OCI-LY7 (cell line): Measurements from ENCODE around the gene COL4A4. TPM values are rescaled to one million over a fixed set of nuclear protein-coding genes. Genes with fewer than 3 reads are reported as not detected.

ENCODE experiments used
- BruUV-seq: library from RNA; stranded (reverse); fragments of 400-500 nt; replicated peaks from 2 replicates; lab custom pipeline; 2021; lab: Mats Ljungman, UMichigan
- CTCF ChIA-PET: fragments of 300-600 bp; sonication (Branson Sonifier 250); formaldehyde crosslinking; loops from one replicate; lab custom pipeline; 2022; ENCODE audit warnings: antibody characterized with exemption; ENCODE audit not compliant: unreplicated experiment; lab: Charles Lee
- POLR2A ChIA-PET: fragments of 300-600 bp; sonication (Branson Sonifier 250); formaldehyde crosslinking; loops from one replicate; lab custom pipeline; 2022; ENCODE audit warnings: antibody characterized with exemption; lab: Charles Lee
- DNase-seq: peaks from one replicate; pipeline ENCODE4 v3.0.0-alpha.2; 2015; ENCODE audit warnings: low spot score
- H2AFZ ChIP-seq: fragments of 200-600 bp; sonication (generic), shearing (Covaris generic); 2 replicates; pipeline ENCODE4 v1.6.1; 2014; ENCODE audit warnings: mild to moderate bottlenecking, antibody characterized with exemption, low read length, moderate library complexity
- H3K27ac ChIP-seq: fragments of 200-600 bp; sonication (generic); 2 replicates; pipeline ENCODE4 v1.5.1; 2014; ENCODE audit warnings: mixed run types, low read depth, mild to moderate bottlenecking, moderate library complexity, low read length, inconsistent platforms; ENCODE audit not compliant: poor library complexity, severe bottlenecking
- H3K36me3 ChIP-seq: fragments of 200-600 bp; sonication (generic); 2 replicates; pipeline ENCODE4 v1.6.1; 2014; ENCODE audit warnings: mild to moderate bottlenecking, antibody characterized with exemption, low read length, moderate library complexity, mixed read lengths; ENCODE audit not compliant: insufficient read depth
- H3K4me1 ChIP-seq: fragments of 200-600 bp; sonication (generic); 2 replicates; pipeline ENCODE4 v1.5.1; 2014; ENCODE audit warnings: mild to moderate bottlenecking, low read length; ENCODE audit not compliant: insufficient read depth, poor library complexity, severe bottlenecking
- H3K4me2 ChIP-seq: fragments of 200-600 bp; sonication (generic); 2 replicates; pipeline ENCODE4 v1.6.1; 2014; ENCODE audit warnings: mild to moderate bottlenecking, low read length
- H3K4me3 ChIP-seq: fragments of 200-600 bp; sonication (generic); 2 replicates; pipeline ENCODE4 v1.5.1; 2014; ENCODE audit warnings: mild to moderate bottlenecking, low read depth, low read length; ENCODE audit not compliant: poor library complexity, severe bottlenecking
- H3K79me2 ChIP-seq: fragments of 200-600 bp; sonication (generic); 2 replicates; pipeline ENCODE4 v1.6.1; 2016; ENCODE audit warnings: low read depth, mild to moderate bottlenecking, low read length, moderate library complexity, mixed read lengths; ENCODE audit not compliant: insufficient read depth
- H3K9me2 ChIP-seq: fragments of 200-600 bp; sonication (generic); 2 replicates; pipeline ENCODE4 v1.6.1; 2016; ENCODE audit warnings: mild to moderate bottlenecking, low read length, mixed read lengths; ENCODE audit not compliant: insufficient read depth
- H3K9me3 ChIP-seq: fragments of 200-600 bp; sonication (generic); 2 replicates; pipeline ENCODE4 v1.6.1; 2014; ENCODE audit warnings: mild to moderate bottlenecking, mixed run types, low read length, mixed read lengths
- H4K20me1 ChIP-seq: fragments of 200-600 bp; sonication (generic); 2 replicates; pipeline ENCODE4 v1.6.1; 2014; ENCODE audit warnings: mild to moderate bottlenecking, antibody characterized with exemption, low read length, moderate library complexity, mixed read lengths; ENCODE audit not compliant: insufficient read depth
- CTCF ChIP-seq: fragments of 200-600 bp; sonication (generic); conservative IDR thresholded peaks from 2 replicates; pipeline ENCODE4 v1.5.1; 2014; ENCODE audit warnings: mild to moderate bottlenecking, antibody characterized with exemption, low read length, moderate library complexity, mixed read lengths
- EZH2phosphoT487 ChIP-seq: fragments of 200-600 bp; sonication (generic); IDR thresholded peaks from 2 replicates; pipeline ENCODE4 v1.6.1; 2018; ENCODE audit warnings: low read depth, borderline replicate concordance, mild to moderate bottlenecking, mixed run types, antibody characterized with exemption, low read length, moderate library complexity, mixed read lengths
- intact Hi-C: fragments of 100-400 bp; cut with micrococcal nuclease; formaldehyde crosslinking; loops from one replicate; pipeline ENCODE4 v1.10.0; 2022; ENCODE audit not compliant: unreplicated experiment
- total RNA-seq, 2 experiments: library from RNA; depleted of rRNA in 1 of 2; stranded (reverse); fragments of >200 nt in 1 of 2; shearing (Covaris generic) in 1 of 2; gene quantifications; 2 replicates each; pipeline ENCODE4 v1.2.3, GENCODE V29; 2014 to 2022

COL4A4 gene
- total RNA-seq, 2 experiments from 2014 or later = 0.16 to 7.0 TPM

GRCh38 chr2:227201771-227202170 lies 37.8 kb upstream of the COL4A4 start:
- Histone ChIP-seq H3K27ac (no peak overlapping the region), H3K4me1 (no peaks in the 10 kb centered on the region), H3K4me2 (no peak overlapping the region), H3K36me3 (no peaks in the 10 kb centered on the region), H4K20me1 (no peaks in the 10 kb centered on the region), H3K9me2 (no peaks in the 10 kb centered on the region), H3K4me3 (no peak overlapping the region), H2AFZ (no peak overlapping the region), H3K9me3 (no peaks in the 10 kb centered on the region), H3K79me2 (no peaks in the 10 kb centered on the region)
- intact Hi-C loops = no loop called here
- ChIA-PET CTCF (no interaction called here), POLR2A (no interaction called here)
- no peak for DNase-seq
- TF ChIP-seq CTCF (no peak), EZH2phosphoT487 (no peak)
- BruUV-seq = no TSS peak

GRCh38 chr2:227198866-227199265 lies 34.9 kb upstream of the COL4A4 start:
- intact Hi-C loops = no loop called here
- Histone ChIP-seq H3K79me2 (no peaks in the 10 kb centered on the region), H3K36me3 (no peaks in the 10 kb centered on the region), H2AFZ (no peak overlapping the region), H3K4me1 (no peaks in the 10 kb centered on the region), H3K4me2 (no peak overlapping the region), H3K9me2 (no peaks in the 10 kb centered on the region), H3K4me3 (no peak overlapping the region), H3K9me3 (no peaks in the 10 kb centered on the region), H4K20me1 (no peaks in the 10 kb centered on the region), H3K27ac (no peak overlapping the region)
- TF ChIP-seq EZH2phosphoT487 (no peak), CTCF (no peak)
- ChIA-PET CTCF (no interaction called here), POLR2A (no interaction called here)
- no peak for DNase-seq
- BruUV-seq = no TSS peak

- Histone ChIP-seq H3K4me1 (no peaks in the 10 kb centered on the region), H3K4me3 (no peak overlapping the region), H3K27ac (no peak overlapping the region), H3K9me2 (no peaks in the 10 kb centered on the region), H3K36me3 (no peaks in the 10 kb centered on the region), H3K79me2 (no peaks in the 10 kb centered on the region), H4K20me1 (no peaks in the 10 kb centered on the region), H3K9me3 (no peaks in the 10 kb centered on the region), H2AFZ (no peak overlapping the region), H3K4me2 (no peak overlapping the region)
- DNase-seq = no peak
- CTCF ChIA-PET = no interaction called here
- TF ChIP-seq CTCF (no peak), EZH2phosphoT487 (no peak)
- POLR2A ChIA-PET = no interaction called here
- intact Hi-C loops = no loop called here
- no TSS peak for BruUV-seq
Observed at GRCh38 chr2:227194219-227194618, 30.2 kb upstream of the COL4A4 start.
